Mammary epithelial cell (primary cell): ENCODE data around the gene GPHA2.

Source experiments
- CTCF ChIP-seq, 2 donors: IDR thresholded peaks in 1 of 2; conservative IDR thresholded peaks in 1 of 2; 2 replicates each; pipeline ENCODE4 v1.5.1; 2011 to 2012; ENCODE audit warnings: inconsistent platforms in 2 of 2, low read length in 2 of 2, mild to moderate bottlenecking in 2 of 2, control low read depth in 1 of 2, low read depth in 1 of 2; ENCODE audit not compliant: insufficient read depth in 1 of 2; ENCODE audit errors: extremely low read depth in 1 of 2
- EZH2 ChIP-seq: IDR thresholded peaks from 2 replicates; pipeline ENCODE4 v1.6.1; 2012; ENCODE audit warnings: low read length, inconsistent platforms, borderline replicate concordance

- no peak for TF ChIP-seq CTCF (conservative IDR thresholded peaks at IDR 0.05 in 1 of 2, IDR thresholded peaks at IDR 0.05 in 1 of 2; ENCODE audit: extremely low read depth in 1 of 2, insufficient read depth in 1 of 2, low read depth in 1 of 2, low read length in 2 of 2)
- no peak for TF ChIP-seq EZH2
These were observed 9.0 kb downstream of the GPHA2 start for GRCh38 chr11:64926689-64927088.
